BLaER1 (cell line): Measurements from ENCODE around the gene LCE7A.

ENCODE experiments used
- H3K27ac ChIP-seq: shearing (Covaris generic); formaldehyde crosslinking; 2 replicates; pipeline ENCODE4 v1.8.1; 2022
- H3K27me3 ChIP-seq: shearing (Covaris generic); formaldehyde crosslinking; 2 replicates; pipeline ENCODE4 v1.8.1; 2022
- H3K36me3 ChIP-seq: shearing (Covaris generic); formaldehyde crosslinking; 2 replicates; pipeline ENCODE4 v1.8.1; 2022
- H3K4me1 ChIP-seq: shearing (Covaris generic); formaldehyde crosslinking; 2 replicates; pipeline ENCODE4 v1.8.1; 2022
- H3K4me2 ChIP-seq: shearing (Covaris generic); formaldehyde crosslinking; 2 replicates; pipeline ENCODE4 v1.8.1; 2022
- H3K4me3 ChIP-seq: shearing (Covaris generic); formaldehyde crosslinking; 2 replicates; pipeline ENCODE4 v1.8.1; 2022
- H3K9ac ChIP-seq: shearing (Covaris generic); formaldehyde crosslinking; 2 replicates; pipeline ENCODE4 v1.8.1; 2022
- H3K9me3 ChIP-seq: shearing (Covaris generic); formaldehyde crosslinking; 2 replicates; pipeline ENCODE4 v1.8.1; 2022
- H4K20me1 ChIP-seq: shearing (Covaris generic); formaldehyde crosslinking; 2 replicates; pipeline ENCODE4 v1.8.1; 2022
- Cebpa-rat ChIP-seq: shearing (Covaris generic); IDR thresholded peaks from 2 replicates; pipeline ENCODE4 v1.8.1; 2022

Gene LCE7A

DNA sequence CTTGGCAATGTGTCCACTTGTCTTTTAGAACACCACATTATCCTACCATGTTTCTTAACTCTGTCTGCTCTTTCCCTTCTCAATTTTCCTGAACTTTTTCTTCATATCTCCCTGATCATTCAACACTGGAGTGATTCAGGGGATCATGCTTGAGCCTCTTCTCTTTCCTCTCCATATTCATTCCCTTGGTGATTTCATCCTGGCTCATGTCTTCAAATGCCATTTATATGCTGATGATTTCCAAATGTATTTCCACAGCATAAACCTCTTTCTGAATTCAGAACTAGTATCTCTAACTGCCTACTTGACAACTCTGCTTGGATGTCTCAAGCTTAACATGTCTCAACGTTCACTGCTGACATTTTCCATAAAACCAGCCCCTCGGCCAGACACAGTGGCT is 40.1 kb downstream of the LCE7A start:
- no peaks in the 10 kb centered on the region for H3K27me3 ChIP-seq

GRCh38 chr1:152901631-152902030 is 41.8 kb downstream of the LCE7A start:
- H3K4me1 ChIP-seq = no peaks in the 10 kb centered on the region
- no peak overlapping the region for H3K4me2 ChIP-seq
- no peaks in the 10 kb centered on the region for H4K20me1 ChIP-seq
- no peak overlapping the region for H3K4me3 ChIP-seq
- H3K9ac ChIP-seq = no peak overlapping the region
- H3K9me3 ChIP-seq = no peaks in the 10 kb centered on the region
- no peak overlapping the region for H3K27ac ChIP-seq
- no peaks in the 10 kb centered on the region for H3K27me3 ChIP-seq
- TF ChIP-seq Cebpa-rat = no peak
- no peaks in the 10 kb centered on the region for H3K36me3 ChIP-seq

More for the DNA sequence above, 40.1 kb downstream of the LCE7A start:
- no peaks in the 10 kb centered on the region for H3K36me3 ChIP-seq
- H3K9ac ChIP-seq = no peak overlapping the region
- no peaks in the 10 kb centered on the region for H4K20me1 ChIP-seq
- H3K9me3 ChIP-seq = no peaks in the 10 kb centered on the region
- no peaks in the 10 kb centered on the region for H3K4me1 ChIP-seq
- H3K4me3 ChIP-seq = no peak overlapping the region
- TF ChIP-seq Cebpa-rat = no peak
- H3K4me2 ChIP-seq = no peak overlapping the region
- no peak overlapping the region for H3K27ac ChIP-seq

- Histone ChIP-seq H3K27me3 (no peaks in the 10 kb centered on the region), H3K36me3 (no peaks in the 10 kb centered on the region), H3K9me3 (no peaks in the 10 kb centered on the region), H3K9ac (no peak overlapping the region), H4K20me1 (no peaks in the 10 kb centered on the region), H3K4me2 (no peak overlapping the region), H3K4me3 (no peak overlapping the region), H3K4me1 (no peaks in the 10 kb centered on the region), H3K27ac (no peak overlapping the region)
- TF ChIP-seq Cebpa-rat = no peak
These were observed 42.8 kb downstream of the LCE7A start for GRCh38 chr1:152902636-152903035.

GRCh38 chr1:152904688-152905440 is 45.1 kb downstream of the LCE7A start:
- Histone ChIP-seq H4K20me1 (no peaks in the 10 kb centered on the region), H3K27me3 (no peaks in the 10 kb centered on the region), H3K9ac (no peak overlapping the region), H3K36me3 (no peaks in the 10 kb centered on the region), H3K4me2 (no peak overlapping the region), H3K4me3 (no peak overlapping the region), H3K27ac (no peak overlapping the region), H3K4me1 (no peaks in the 10 kb centered on the region), H3K9me3 (no peaks in the 10 kb centered on the region)
- TF ChIP-seq Cebpa-rat = no peak

GRCh38 chr1:152906023-152906565 is 46.3 kb downstream of the LCE7A start:
- Histone ChIP-seq H3K36me3 (no peaks in the 10 kb centered on the region), H4K20me1 (no peaks in the 10 kb centered on the region), H3K4me3 (no peak overlapping the region), H3K27me3 (no peaks in the 10 kb centered on the region), H3K4me2 (no peak overlapping the region), H3K27ac (no peak overlapping the region), H3K9ac (no peak overlapping the region), H3K9me3 (peaks cover 4% of the 10 kb centered on the region; the same call in 1 of the 2 replicates), H3K4me1 (no peaks in the 10 kb centered on the region)
- TF ChIP-seq Cebpa-rat = no peak

DNA sequence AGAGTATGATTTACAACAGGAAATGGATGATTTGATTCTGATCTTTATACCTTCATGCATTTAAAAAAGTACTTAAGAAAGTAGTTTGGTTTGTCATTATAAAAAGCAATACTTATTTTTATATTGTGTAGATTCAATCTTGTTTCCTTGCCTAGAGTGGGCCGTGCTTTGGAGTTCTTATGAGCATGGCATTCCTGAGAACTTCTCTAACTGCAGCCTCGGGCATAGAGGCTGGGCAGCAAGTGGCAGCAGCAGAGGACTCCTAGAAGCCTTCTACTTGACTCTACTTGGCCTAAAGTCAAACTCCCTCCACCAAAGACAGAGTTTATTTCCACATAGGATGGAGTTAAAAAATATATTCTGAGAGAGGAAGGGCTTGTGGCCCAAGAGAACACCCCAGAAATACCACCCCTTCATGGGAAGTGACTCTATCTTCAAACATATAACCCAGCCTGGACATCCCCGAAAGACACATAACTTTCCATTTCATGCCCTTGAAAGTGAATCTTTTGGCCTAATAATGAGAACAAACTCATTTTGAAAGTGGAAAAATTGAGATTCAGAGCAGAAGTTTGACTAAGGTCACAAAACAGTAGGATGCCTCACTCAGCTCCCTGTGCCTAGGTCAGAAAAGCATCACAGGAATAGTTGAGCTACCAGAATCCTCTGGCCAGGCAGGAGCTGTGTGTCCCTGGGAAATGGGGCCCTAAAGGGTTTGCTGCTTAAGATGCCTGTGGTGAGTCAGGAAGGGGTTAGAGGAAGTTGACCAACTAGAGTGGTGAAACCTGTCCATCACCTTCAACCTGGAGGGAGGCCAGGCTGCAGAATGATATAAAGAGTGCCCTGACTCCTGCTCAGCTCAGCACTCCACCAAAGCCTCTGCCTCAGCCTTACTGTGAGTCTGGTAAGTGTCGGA is 48.1 kb downstream of the LCE7A start, which contains the start of gene IVL:
Gene IVL (plus strand): TSS at position 861 of the 916 bp plus-strand sequence. CDS start 1,252 bp downstream, outside the sequence.
- H3K4me1 ChIP-seq = no peaks in the 10 kb centered on the region
- H3K27ac ChIP-seq = no peak within 1 kb of the TSS
- no peaks in the 10 kb centered on the region for H3K36me3 ChIP-seq
- no peaks in the 10 kb centered on the region for H3K27me3 ChIP-seq
- TF ChIP-seq Cebpa-rat = no peak
- no peaks in the 10 kb centered on the region for H4K20me1 ChIP-seq
- H3K4me3 ChIP-seq = no peak within 1 kb of the TSS
- no peak within 1 kb of the TSS for H3K4me2 ChIP-seq
- peaks cover 4% of the 10 kb centered on the region; the same call in 1 of the 2 replicates for H3K9me3 ChIP-seq
- H3K9ac ChIP-seq = no peak within 1 kb of the TSS

GRCh38 chr1:152909206-152909605 is 49.4 kb downstream of the LCE7A start:
- no peak overlapping the region for H3K4me3 ChIP-seq
- H3K4me2 ChIP-seq = no peak overlapping the region
- no peak for TF ChIP-seq Cebpa-rat
- H3K4me1 ChIP-seq = no peaks in the 10 kb centered on the region
- H4K20me1 ChIP-seq = no peaks in the 10 kb centered on the region
- no peaks in the 10 kb centered on the region for H3K27me3 ChIP-seq
- no peak overlapping the region for H3K9ac ChIP-seq
- H3K27ac ChIP-seq = no peak overlapping the region
- H3K36me3 ChIP-seq = no peaks in the 10 kb centered on the region
- peaks cover 4% of the 10 kb centered on the region; the same call in 1 of the 2 replicates for H3K9me3 ChIP-seq
